NCI-H345 treated with DMSO at 0.1 percent for 48 hours (cell line): Measurements from ENCODE around the gene CCDC74A.
"Not testable (repeated sequence)": the region's sequence is repeated elsewhere in the genome, so short reads cannot be mapped to it uniquely, and the experiment has no call there.

ENCODE experiments used
- DNase-seq: peaks from one replicate; lab custom pipeline; 2025; ENCODE audit not compliant: unreplicated experiment; lab: John Stamatoyannopoulos, UW

The CCDC74A gene

DNA sequence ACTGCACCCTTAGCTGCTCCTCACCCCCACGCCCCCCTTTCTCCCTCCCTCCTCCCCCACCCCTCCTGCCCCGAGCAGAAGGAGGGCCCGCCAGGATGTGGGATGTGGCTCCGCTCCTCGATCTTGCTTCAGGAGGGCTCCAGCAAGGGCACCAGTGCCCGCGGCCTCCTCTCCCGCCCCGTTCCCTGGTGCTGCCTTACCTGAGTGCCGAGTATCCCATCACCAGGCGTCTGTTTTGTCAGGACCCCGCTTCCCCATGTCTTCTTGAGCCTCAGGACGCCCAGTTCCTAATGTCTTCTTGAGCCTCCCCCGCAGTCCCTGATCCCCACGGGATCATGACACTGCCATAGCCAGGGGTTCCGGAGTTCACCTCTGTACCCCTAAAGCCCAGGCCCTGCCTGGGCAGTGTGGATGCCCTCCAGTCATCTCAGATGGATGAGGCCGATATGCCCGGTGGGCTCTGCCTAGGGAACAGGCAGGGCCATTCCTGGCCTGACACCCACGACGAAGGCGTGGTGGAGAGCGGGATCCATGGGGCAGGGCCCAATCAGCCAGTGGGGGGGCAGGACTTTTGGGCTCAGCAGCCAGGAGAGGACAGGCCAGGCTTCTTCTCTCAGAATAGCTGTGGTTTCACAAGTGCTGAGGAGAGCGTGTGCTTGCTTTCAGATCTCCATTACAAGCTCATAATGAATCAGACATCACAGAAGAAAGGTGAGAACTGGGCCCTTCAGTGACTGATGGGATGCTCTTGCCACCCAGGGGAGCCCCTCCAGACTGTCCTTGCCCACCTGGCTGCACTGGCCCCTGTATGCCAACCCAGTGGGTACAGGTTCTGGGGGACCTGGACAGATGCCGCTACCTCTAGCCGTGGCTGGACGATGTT lies 1.5 kb downstream of the CCDC74A start:
- DNase-seq, result not testable (repeated sequence)

DNA sequence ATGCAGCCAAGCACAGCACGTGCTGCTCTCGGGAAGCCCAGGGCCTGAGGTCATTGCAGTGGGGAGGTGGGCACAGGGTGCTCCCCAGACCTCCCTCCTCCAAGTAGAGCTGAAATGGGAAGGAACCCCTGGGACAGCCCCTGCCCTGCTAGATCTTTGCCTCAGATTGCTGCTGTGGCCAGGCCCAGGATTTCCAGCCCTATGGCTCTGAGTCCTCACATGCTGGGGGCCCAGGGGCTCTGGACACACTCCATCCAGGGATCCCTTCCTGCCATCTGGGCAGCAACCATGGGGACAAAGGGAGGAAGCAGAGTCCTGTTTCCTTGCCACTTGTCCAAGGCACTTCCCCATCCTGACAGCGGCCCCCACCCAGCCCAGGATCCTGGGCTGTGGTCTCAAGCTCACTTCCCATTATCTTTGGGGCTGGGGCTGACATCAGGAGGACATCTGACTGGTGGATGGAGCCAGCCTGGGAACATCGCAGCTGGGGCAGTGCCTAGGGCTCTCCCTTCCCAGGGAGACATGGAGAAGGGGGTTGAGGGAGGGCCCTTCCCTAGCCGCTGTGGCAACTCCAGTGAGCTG lies 2.3 kb downstream of the CCDC74A start:
- DNase-seq, result not testable (repeated sequence)

DNA sequence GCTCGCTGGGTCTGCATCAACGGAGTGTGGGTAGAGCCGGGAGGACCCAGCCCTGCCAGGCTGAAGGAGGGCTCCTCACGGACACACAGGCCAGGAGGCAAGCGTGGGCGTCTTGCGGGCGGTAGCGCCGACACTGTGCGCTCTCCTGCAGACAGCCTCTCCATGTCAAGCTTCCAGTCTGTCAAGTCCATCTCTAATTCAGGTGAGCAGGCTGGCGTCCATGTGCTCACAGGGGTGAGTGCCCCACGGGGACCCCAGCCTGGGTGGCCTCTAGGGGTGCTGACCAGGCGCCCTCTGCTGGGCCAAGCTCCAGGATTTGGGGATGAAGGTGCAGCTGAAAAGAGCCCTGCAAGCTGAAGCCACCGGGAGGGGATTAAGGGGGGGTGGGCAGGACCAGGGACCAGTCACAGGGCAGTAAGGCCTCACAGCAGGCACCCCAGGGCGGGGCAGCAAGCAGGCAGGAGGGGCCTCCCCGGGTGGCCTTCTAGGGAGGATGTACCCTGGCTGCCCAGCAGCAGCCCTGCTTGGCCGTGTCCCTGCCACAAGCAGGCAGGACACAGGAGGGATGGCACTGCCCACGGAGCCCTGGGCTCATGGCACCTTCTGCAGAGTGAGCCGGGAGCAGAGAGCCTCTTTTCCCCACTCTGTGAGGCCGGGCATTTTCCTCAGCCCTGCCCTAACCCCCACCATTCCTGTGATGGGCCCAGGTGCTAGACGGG lies 3.1 kb downstream of the CCDC74A start:
- not testable (repeated sequence) for DNase-seq

DNA sequence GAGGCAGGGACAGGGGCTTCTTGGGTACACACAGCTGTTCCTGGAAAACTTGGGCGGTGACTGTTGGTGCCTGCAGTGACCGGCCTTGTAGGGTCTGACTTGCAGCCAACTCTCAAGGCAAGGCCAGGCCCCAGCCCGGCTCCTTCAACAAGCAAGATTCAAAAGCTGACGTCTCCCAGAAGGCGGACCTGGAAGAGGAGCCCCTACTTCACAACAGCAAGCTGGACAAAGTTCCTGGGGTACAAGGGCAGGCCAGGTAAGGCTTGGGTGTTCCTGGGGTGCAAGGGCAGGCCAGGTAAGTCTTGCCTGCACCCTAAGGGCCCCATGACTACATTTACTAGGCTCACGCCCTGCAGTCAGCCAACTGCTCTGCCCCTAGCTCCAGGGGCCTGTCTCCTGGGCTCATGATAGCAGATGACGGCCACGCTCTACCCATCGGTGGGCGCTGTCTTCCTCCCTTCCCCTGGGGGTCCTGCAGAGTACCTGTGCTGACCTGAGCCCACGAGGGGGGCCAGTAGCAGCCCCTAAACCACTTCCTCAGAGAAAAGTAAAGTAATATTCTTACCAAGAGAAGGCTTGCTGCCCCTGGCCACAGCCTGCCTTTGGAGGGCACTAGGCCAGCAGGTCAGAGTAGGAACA lies 4.0 kb downstream of the CCDC74A start:
- not testable (repeated sequence) for DNase-seq

DNA sequence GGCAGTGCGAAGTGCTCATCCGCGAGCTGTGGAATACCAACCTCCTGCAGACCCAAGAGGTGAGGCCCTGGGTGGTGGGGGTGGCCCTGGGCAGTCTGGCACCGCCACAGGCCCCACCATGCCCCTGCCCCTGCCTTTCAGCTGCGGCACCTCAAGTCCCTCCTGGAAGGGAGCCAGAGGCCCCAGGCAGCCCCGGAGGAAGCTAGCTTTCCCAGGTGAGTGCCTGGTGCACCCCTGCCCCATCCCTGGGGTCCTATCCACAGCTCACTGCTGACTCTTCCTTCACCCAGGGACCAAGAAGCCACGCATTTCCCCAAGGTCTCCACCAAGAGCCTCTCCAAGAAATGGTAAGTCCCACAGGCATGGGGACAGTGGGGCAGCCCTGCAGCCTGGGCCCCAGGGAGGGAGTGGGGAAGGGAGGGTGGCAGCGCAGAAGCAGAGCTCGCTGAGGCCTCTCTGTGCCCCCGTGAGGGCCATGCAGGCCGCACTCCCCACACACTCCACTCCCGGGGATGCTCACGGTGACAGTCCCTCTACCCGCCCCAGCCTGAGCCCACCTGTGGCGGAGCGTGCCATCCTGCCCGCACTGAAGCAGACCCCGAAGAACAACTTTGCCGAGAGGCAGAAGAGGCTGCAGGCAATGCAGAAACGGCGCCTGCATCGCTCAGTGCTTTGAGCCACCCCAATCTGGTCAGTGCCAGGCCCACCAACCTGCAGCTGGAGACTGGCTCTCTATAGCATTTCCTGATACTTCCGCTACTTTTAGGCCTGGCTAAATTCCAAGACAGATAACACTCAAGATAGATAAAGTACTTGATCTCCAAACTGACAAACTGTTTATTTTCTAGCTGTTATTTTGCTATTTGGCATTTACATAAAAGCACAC lies 5.3 kb downstream of the CCDC74A start:
- DNase-seq, result not testable (repeated sequence)

DNA sequence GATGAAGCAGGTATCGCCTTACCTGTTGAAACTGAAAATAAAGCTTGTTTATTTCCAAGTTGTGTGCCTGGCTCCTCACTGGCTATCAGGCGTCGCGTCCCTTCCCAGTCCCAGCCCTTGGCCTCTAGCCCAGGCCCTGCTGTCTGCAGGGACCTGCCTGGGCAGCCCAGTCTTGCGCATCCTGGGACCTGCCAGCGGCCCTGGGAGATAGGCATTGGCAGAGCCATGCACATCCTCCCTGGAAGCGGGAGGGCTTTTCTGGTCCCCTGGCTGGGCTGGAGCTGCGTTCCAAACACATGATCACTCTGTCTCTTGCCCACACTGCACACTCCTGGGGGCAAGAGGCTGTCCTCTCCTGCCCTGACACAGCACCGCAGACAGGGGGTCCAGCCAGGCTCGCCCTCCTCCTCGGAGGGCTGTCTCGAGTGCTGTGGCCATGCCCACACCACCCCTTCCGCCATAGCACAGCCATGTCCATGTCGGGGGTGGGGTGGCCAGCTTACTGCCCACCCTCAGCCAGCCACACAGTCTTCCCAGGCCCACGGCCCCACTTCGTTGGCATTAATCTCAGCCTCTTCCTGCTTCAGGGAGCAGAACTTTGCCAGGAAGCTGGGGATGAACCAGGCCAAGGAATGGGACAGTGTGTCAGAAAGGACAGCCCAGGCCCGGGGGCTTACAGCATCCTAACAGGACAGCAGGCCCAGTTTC lies 6.1 kb downstream of the CCDC74A start:
- DNase-seq, result not testable (repeated sequence)

DNA sequence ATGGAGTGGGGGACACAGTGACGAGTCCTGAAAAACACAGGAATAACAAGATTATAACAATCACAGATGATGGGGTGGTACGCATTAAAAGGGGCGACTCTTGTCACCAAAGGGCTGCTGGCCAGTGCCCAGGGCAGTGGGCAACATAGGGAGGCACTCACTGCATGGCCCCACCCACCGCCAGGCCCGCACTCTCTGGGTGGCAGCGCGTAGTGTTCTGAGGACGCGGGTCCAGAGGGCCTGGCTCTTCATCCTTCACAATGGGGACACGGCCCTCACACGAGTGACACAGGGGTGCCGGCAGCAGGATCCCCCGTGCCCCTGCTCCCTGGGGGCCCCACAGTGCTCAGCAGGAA lies 6.6 kb downstream of the CCDC74A start:
- not testable (repeated sequence) for DNase-seq

DNA sequence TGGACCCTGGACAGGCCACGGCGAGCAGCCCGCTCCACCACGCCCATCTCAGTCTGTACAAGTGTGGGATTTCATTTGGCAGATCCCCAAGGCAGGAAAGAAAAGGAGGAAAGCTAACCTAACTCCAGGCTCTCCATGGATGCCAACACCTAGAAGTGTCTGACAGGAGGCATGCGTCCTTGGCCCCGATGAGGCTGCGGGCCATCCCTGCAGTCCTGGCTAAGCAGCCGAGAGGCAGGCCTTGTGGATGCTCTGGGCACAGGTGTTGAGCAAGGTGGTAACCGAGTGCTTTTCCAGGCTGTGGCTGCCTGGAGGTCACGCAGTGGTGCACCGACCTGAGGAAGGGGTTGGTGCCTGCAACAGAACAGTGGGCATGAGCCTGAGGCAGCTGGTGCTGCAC lies 7.3 kb downstream of the CCDC74A start:
- DNase-seq, result not testable (repeated sequence)

DNA sequence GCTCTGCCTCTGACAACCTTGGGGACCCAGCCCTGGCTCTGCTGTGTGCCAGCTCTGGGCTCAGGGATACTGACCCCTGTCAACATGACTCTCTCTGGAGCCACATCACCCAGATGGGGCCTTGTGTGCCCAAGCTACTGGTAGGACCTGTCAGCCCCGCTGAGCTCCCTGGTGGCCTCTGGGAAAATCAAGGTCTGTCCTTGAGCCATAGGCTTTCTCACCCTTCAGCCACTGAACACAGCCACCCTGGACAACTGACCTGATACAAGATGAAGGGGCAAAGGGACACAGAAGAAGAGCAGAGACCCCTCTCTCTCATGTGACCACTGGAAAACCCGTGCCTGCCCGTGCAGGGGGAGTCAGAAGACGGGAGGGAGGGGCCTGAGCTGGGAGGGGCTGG lies 7.8 kb downstream of the CCDC74A start:
- no peak for DNase-seq

DNA sequence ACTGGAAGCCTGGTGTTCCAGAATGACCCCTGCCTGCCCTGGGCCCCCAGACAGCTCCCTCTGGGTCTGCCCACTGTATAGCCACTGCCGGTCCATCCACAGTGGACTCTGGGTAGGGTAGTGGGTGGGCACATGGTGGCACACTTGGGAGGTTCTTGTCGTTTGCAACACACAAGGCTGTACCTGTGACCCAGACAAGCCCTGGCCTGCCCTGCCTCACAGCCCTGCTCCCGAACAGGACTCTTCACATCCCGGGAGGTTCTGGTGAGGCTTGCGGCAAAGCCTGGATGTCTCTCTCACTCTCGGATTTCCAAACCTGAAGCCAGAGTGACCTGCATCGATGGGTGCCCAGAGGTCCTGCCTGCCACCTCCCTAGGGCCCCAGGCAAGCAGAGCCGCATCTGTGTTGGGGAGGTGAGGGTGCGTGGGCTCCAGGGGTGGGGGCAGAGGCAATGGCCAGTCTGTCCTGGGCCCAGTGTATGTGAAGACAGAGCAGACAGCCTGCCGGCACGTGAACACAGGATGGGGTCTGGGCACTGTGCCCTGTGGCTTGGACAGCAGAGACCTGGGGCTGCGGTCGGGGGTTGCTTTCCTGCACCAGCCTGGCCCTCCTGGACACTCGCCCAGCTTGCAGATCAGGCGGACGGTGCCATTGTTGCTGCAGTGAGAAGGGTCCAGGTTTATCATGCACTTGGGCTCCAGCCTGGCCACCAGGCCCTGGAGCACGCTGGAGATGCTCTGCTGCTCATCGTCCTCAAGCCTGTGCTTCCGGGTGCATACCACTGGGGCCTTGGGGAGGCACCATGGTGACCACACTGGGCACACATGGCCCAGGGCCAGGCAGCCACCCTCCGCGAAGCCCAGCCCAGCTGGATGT lies 8.5 kb downstream of the CCDC74A start:
- DNase-seq, result not testable (repeated sequence)

DNA sequence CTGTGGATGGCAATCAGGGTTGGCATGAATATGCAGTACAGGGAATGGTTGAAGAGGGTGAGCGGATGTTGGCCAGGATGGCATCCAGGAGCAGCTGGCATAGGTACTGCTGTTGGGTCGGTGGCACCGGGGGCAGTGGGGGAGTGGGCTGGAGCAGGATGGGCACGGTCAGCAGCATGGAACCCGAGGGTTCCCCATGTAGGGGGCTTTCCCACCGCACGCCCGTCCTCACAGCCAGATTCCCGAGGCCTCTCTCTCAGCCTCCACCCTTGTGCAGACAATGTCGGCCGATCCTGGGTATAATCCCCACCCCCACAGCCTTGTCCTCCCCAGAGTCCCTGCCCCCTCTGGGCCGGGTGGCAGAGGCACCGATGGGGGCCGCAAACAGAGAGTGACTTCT lies 9.2 kb downstream of the CCDC74A start:
- not testable (repeated sequence) for DNase-seq

DNA sequence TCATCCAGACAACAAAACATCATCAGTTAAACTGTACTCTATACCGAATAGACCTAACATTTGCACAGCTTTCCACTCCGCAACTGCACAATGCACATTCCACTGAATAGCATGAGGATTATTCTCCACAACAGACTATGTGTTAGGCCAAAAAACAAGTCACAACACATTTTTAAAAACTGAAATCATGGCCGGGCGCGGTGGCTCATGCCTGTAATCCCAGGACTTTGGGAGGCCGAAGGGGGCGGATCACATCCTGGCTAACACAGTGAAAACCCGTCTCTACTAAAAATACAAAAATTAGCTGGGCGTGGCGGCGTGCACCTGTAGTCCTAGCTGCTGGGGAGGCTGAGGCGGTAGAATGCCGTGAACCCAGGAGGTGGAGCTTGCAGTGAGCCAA lies 11.2 kb downstream of the CCDC74A start:
- DNase-seq, result not testable (repeated sequence)

DNA sequence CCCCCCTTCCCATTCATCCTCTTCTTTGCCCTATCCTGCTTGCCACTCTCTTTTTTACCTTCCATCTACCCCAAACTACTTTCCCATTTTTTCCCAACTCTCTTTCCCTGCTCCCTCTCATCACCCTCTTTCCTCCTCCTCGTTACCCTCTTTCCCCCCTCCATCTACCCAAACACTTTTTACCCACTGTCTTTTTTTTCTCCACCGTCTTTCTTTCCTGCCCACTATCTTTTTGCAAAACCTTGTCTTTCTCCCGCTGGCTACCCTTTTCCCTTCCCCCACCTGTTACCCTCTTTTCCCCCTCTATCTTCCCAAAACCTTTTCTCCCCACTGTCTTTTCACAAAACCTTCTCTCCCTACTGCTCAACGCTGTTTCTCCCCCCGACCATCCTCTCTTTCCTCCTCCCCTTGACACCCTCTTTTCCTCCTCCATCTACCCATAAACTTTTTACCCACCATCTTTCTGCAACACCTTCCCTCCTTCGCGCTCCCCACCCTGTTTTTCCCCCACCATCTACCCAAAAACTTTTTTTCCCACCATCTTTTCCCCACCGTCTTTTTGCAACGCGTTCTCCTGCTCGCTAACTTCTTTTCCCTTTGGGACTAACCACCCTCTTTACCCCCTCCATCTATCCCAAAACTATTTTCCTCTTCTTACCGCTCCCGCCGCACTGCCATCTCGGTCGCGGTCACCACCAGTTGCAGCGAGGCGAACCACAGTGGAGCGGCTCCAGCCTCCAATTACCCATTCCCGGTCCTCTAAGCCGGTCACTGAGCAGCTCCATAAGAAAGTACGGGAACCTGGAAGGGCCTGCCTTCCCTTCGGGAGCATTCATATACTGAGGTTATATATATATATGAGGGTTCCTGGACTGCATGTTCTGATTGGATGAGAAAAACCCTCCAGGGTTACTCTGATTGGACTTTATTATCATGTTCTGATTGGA lies 15.0 kb downstream of the CCDC74A start:
- no peak for DNase-seq

DNA sequence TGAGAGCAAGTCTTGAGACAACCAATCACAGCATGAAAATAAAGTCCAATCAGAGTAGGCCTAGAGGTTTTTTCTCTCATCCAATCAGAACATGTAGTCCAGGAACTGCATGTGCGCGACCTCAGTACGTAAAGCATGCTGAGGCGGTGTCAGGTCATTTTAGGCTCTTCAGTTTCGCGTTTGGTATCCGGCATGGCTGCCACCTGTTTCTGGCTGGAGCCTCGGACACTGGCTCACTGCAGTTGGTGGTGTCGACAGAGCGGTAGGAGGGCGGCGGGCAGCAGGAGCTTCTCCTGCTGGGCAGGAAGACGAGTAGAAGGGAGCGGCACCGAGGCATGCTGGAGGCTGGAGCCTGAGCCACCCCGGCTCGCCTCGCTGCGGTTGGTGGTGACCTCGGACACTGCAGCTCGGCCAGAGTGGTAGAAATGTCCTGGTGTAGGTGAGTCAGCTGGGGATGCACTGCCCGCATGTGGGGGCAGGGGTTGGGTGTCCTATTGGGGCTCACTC lies 15.8 kb downstream of the CCDC74A start:
- DNase-seq, result no peak

DNA sequence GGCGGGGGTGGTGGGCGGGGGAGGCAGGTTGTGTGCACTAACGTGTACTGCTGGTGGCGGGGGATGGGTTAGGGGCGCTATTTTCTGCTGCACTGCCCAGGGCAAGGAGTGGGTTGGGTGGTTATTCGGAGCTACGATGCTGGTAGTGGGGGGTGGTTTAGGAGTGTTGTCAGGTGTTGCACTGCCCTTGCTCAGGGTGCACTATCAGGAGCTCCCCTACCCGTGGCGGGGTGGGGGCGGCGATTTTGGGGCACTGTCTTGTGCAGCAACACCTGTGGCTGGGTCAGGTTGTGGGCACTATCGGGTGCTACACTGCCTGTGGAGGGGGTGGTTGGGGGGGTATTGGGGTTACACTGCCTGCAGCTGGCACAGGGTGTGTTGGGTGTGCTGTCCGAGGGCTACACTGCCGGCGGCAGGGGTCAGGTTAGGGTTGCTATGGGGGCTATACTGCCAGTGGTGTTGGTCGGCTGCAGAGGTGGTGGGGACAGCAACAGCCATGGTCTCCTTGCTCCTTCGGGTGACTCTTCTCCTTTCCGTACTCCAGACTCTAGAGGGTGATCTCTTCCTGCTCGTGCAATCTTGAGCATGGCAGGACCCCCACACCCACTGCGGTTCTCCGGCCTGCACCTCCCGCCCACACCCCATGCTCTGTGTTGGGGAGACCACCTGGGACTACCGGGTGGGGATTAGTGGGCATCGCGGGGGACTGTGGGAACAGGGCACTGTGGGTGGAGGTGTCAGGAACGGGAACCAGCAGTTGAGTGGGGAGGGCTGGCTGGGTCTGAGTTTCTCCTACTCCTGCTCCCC lies 16.5 kb downstream of the CCDC74A start:
- DNase-seq, result not testable (repeated sequence)

DNA sequence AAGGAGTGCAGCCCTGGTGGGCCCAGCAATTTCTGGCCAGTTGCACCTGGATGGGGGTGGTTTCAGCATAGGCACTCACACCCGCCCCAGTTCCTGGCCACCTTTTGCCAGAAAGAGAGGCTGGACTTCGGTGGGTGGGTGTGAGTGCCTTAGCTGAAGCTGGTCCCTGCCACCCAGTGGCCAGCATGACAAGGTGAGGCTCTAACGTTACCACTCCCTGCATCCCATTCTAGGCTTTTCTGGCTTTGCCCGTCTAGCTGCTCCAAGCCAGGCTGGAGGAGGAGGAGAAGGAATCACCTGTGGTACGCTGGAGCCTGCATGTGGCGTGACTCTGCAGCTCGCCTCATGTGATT lies 17.1 kb downstream of the CCDC74A start:
- DNase-seq, result not testable (repeated sequence)

DNA sequence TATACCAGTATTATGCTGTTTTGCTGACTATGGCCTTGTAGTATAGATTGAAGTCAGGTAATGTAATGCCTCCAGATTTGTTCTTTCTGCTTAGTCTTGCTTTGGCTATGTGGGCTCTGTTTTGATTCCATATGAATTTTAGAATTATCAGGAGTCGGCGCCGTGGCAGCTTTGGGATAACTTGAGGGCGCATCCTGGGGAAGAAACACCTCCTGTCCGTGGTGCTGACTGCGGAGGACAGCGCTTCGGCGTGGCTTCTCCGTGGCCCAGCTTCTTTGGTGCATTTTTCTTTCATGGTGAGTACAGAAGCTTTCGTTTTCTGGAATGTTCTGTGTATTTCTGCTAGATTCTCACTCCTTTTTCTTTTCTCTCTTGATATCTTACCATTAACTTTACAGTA lies 25.2 kb downstream of the CCDC74A start:
- DNase-seq, result no peak
